ENCODE measurements around the gene LAMB3. TPM values are rescaled to one million over a fixed set of nuclear protein-coding genes. Genes with fewer than 3 reads are reported as not detected.

The LAMB3 gene
- total RNA-seq, 1 donor from 2014 or later: 3.6 TPM

- intact Hi-C loops (cut with DNase I): no loop called here
Measured at GRCh38 chr1:209667708-209668107, 15.5 kb upstream of the LAMB3 start.

GRCh38 chr1:209667103-209667502, 14.9 kb upstream of the LAMB3 start:
- DNase-seq (ENCODE audit: low spot score): no peak
- intact Hi-C loops (cut with DNase I): no loop called here

More at GRCh38 chr1:209667708-209668107, 15.5 kb upstream of the LAMB3 start:
- DNase-seq (ENCODE audit: low spot score): no peak

DNA sequence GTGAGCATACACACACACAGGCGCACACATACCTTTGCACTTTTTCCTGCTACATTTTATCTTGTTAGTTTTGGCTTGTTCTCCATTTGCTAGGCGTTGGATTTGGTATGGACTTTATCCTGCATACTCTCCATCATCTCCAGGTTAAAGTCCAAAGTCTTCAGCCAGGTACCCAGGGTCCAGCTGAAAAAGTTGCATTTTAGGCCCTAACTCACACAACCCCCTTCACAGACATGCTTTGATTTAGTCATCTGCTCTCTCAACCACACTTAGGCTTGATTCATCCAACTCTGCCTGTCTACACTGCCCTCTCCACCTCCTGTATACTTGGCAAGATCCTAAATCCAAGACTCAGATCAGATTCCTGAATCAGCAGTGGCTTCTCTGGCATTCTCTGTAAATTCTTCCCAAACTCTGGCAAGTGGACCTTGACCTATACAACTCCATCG, 10.7 kb upstream of the LAMB3 start:
- DNase-seq (ENCODE audit: low spot score): no peak
- intact Hi-C loops (cut with DNase I): no loop called here

DNA sequence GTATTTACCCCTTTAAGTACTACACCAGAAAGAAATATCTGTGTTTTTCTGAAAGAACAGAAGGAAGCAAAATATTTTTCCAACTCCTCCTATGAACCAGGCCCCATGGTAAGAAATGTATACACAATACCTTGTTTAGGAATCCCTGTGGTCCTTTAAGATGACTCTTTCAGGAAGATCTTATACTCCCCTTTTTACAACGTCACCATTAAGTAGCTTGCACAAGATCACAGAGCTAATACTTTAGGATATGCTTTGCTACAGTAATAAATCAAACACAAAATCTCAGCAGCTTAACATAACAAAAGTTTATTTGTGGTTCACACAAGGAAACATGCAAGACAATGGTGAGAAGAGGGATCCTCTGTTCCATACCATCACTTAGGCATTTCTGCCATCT, 8.8 kb upstream of the LAMB3 start:
- no peak for DNase-seq (ENCODE audit: low spot score)
- intact Hi-C loops (cut with DNase I): no loop called here

DNA sequence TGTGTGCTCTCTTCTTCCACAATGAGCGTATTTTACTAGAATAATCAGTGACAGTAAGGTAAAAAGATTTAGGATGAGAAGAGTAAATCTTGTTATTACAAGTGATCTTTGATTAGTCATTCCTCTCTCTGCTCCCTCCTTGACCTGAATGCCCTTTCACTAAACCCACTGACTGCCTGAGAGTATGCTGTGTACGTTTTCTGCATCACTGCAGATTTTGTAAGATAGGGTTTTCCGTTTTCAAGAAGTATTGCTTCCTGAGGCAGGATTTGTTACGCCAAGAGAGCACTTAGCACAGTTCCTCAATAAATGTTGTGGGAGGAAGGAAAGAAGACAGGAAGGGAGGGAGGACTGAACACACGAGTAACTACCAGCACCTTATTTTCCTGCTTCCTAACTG, 7.7 kb upstream of the LAMB3 start:
- DNase-seq (ENCODE audit: low spot score): no peak

DNA sequence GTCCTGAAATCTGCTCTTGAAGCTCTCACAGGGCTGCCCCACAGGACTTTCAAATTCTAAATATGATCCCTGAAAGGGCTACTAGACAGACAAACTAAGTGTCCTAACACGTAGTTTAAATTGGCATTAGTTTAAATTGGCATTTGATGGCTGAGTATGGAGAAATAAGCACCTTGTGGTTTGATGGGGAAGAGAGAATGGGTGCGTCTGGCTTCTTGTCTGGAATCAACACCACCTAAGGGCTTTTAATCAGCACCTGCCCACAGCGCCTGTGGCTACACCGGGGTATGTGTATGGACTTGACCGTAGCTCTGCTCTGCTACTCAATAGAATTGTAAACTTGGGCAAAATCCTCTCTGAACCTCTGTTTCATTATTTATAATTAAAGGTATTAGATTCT, 5.7 kb upstream of the LAMB3 start:
- no peak for DNase-seq (ENCODE audit: low spot score)
- intact Hi-C loops (cut with DNase I): no loop called here

More for the DNA sequence above, 7.7 kb upstream of the LAMB3 start:
- intact Hi-C loops (cut with DNase I): no loop called here

DNA sequence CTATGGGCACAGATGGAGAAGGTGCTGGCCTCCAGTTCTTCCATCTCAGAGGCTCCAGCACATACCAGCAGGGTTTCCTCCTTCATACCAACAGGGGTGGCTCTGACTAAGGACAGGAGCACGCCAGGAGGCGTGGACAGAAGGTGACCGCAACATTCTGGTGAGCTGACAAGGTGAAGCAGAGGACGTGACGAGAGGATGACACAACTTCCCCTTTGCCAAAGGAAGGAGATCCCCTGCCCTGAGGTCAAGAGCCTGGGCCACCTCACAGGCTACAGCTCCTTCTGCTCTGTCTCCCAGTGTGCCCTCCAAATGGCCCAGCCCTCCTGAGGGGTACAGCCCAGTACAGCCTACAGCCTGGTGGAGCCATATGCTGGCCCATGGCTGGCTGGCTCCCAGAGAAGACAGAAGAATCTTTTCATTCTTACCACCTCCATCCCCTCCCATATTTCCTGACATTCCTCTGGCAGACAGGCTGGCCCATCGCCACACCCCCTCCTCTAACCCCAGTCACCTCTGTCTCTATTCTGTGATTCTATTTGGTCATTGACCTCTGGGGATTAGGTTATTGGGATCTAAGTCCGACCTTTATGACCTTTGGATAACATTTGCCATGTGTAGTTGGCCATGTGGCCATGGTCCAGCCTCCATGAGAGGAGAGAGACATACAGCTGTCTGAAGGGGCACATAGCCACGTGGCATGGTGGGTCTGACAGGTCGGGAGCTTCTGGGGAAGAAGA, 5.1 kb upstream of the LAMB3 start:
- DNase-seq (ENCODE audit: low spot score): peak; percentile 90
- intact Hi-C loops (cut with DNase I): no loop called here

GRCh38 chr1:209655411-209656231, 3.4 kb upstream of the LAMB3 start:
- intact Hi-C loops (cut with DNase I): no loop called here
- DNase-seq (ENCODE audit: low spot score): no peak

DNA sequence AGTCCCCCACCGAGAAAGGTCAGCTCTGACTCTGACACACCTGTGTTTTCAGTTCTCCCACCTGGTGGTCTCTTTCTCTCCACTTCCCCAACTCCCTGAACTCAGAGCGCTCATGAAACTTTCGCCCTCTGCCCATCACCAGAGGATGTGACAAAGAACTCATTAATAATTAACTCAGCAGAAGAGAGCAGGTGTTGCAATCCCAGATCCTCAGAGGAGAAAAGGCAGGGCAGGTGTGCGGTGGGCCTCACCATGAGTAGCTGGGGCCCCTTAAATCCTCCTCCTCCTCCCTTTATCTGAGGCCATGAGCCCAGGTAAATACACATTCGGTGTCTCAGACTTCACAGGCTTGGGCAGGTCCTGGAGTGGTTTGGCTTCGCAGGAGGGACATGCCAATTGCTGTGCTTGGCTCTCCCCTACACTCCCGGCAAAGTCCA, 1.7 kb upstream of the LAMB3 start:
- intact Hi-C loops (cut with DNase I): no loop called here
- no peak for DNase-seq (ENCODE audit: low spot score)

- intact Hi-C loops (cut with DNase I): no loop called here
- no peak for DNase-seq (ENCODE audit: low spot score)
Measured at GRCh38 chr1:209652873-209653401, 712 bp upstream of the LAMB3 start.

- DNase-seq (ENCODE audit: low spot score): peak; percentile 88
- intact Hi-C loops (cut with DNase I): no loop called here
Measured at GRCh38 chr1:209651138-209651587, 1.1 kb downstream of the LAMB3 start.

GRCh38 chr1:209650454-209650853, 1.8 kb downstream of the LAMB3 start:
- intact Hi-C loops (cut with DNase I): no loop called here

GRCh38 chr1:209648931-209649776, 3.1 kb downstream of the LAMB3 start:
- no peak for DNase-seq (ENCODE audit: low spot score)
- intact Hi-C loops (cut with DNase I): no loop called here

More at GRCh38 chr1:209650454-209650853, 1.8 kb downstream of the LAMB3 start:
- no peak for DNase-seq (ENCODE audit: low spot score)

DNA sequence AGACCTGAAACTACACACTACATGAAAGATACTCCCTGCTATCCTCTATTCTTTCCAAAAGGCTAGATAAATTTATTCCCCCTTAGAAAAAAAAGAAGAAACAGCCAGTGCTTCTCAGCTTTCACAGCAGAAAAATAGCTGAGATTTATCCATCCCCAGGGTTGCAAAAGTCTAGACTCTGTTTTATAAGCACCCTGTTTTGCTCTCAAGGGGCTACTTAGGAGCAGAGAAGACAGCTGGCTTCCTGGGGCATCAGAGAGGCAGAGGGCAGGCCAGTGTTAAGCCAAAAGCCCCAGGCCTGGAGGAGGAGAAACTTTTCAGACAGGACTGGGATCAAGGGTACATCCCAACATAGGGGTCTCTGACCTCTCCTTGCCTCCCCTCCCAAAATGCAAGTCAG, 3.9 kb downstream of the LAMB3 start:
- DNase-seq (ENCODE audit: low spot score): no peak

DNA sequence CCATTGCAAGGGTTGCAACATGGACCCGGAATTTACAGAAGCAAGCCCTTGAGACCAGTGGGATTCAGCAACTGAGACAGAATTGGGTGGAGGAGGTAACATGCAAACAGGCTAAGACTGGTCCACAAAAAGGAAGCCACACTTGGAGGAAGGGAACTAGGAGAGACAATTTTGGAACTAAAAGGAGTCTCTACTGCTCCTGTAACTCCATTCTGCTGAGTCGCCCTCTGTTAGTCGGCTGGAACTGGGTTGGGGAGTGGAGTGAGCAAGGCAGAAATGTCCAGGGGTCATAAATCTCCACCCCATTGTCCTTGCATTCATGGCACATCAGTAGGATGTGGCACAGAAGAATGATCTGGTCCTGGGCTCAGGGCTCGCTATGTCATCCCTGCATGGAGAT, 5.1 kb downstream of the LAMB3 start:
- no peak for DNase-seq (ENCODE audit: low spot score)
- intact Hi-C loops (cut with DNase I): no loop called here

More for the DNA sequence above, 3.9 kb downstream of the LAMB3 start:
- intact Hi-C loops (cut with DNase I): no loop called here

DNA sequence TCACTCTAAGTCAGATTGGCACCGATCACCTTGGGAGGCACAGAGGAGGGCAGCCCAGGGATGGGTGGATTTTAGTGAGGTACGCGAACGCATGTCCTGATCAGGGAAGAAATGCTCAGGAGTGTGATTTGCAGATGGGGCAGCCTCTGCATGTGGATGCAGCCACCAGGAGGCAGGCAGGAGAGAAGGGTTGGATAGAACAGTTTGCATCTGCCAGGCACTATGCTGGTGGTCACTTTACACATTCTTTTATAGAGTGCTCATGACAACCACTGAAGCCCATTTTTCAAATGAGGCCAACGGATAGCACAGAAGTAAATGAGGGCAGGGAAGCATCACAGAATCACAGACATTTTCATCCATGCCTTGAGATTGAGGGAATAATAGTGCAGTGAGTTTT, 5.7 kb downstream of the LAMB3 start:
- intact Hi-C loops (cut with DNase I): no loop called here
- DNase-seq (ENCODE audit: low spot score): no peak

DNA sequence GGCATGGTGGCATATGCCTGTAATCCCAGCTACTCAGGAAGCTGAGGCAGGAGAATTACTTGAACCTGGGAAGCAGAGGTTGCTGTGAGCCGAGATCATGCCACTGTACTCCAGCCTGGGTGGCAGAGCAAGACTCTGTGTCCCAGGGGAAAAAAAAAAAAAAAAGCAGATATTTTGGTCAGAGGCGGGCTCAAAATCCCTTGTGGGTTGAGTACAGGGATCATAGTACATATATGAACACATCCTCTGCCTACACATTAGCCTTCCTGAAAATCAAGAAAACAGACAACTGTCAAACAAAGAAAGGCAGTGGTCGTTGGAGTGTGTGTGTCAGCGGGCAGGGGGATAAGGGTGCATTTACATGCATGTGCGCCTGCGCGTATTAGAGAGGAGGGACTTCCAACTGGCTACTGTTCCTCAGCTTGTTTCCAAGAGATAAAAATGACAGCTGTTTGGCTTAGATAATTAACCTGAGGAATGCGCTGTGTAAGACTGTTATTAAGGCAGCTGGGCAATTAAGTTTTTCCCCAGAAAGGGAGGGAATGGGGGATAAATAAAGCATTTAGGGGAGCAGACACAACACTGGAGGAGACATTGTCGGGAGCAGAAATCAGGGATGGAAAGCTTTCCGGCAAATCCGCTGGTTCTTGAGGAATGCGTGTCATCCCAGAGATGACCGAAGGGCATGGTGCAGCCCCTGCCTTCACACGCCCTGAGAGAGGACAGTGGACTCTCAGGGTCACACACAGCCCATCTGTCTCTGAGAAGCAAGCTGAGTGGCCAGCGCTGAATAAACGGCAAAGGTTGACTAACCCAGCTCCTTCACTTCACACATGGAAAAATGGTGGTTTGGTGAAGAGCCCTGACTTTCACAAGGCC, 6.4 kb downstream of the LAMB3 start:
- intact Hi-C loops (cut with DNase I): no loop called here
- no peak for DNase-seq (ENCODE audit: low spot score)

- intact Hi-C loops (cut with DNase I): loop anchor here (1.0 to 2.0 kb wide), 3 partner anchors 19 to 99 kb away; partner anchors contain the start of gene G0S2
Measured at GRCh38 chr1:209643285-209644020, 8.8 kb downstream of the LAMB3 start.

More at GRCh38 chr1:209643285-209644020, 8.8 kb downstream of the LAMB3 start:
- peak; percentile 88 for DNase-seq (ENCODE audit: low spot score)

All from cardiac septum (tissue), 1 donor.